AG08395 (cell line): ENCODE results near the gene KIRREL2.

Experiments
- DNase-seq: peaks from one replicate; pipeline ENCODE4 v3.0.0; 2012; ENCODE audit warnings: mixed read lengths, low spot score

The KIRREL2 gene

DNA sequence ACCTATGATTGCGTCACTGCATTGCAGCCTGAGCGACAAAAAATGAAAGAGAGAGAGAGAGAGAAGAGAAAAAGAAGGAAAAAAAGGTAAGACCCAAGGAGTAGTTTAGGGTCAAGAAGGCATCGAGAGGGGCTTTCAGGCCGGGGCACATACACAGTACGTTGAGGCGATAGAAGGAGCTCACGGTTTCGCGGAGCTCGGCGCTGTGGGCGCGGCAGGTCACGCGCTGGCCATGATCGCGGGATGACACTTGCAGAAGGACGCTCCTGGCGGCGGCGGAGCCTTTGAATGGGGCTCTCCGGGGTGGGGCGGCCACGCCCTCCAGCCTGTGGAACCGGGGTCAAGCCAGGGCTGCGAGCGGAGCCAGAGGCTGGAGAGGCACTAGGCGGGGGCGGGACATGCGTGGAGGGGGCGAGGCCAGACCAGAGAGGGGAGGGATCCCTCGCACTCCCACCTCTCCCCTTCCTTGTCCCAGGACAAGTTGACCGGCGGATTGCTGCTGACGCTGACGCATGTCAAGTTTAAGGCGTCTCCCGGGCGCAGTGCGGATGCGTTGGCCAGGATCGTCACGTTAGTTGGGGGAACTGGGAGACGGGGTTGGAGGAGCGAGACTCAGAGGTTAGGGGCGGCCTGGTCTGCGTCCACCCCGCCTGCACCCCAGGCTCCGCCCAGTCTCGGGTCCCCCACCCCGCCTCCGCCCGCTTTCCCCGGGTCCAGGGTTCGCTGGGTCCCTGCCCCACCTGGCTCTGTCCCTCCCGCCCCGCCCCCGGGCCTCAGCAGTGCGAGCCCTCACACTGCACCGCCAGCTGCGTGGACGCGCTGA lies 11.3 kb upstream of the KIRREL2 start:
- DNase-seq: peak; percentile 17

DNA sequence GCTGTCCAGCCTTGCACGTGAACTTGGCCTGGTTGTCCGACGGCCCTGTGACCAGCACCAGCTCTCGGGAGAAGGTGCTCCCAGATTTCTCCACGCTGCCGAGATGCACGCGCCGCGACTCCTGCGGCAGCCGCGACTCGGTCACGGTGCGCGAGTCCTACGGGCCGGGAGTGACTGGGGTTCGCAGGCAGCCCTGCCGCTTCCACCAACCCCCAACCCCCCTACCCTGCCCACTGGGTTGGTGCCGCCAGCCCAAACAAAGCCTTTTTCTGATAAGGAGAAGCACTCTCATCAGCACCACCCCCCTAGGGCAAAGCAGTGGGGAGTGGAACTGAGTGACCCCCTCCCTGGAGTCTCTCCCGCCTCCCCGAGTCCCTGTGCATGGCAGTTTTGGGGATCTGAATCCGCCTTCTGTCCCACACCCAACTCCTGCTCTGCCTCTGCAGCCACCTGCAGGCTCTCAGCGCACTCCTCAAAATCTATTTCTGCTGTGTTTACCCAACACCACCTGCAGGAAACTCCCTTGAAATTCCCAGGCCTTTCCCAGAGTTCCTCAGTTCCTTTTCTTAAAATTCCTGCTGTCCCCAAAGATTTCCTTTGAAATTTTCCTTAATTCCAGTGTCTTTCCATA lies 10.6 kb upstream of the KIRREL2 start:
- no peak for DNase-seq

DNA sequence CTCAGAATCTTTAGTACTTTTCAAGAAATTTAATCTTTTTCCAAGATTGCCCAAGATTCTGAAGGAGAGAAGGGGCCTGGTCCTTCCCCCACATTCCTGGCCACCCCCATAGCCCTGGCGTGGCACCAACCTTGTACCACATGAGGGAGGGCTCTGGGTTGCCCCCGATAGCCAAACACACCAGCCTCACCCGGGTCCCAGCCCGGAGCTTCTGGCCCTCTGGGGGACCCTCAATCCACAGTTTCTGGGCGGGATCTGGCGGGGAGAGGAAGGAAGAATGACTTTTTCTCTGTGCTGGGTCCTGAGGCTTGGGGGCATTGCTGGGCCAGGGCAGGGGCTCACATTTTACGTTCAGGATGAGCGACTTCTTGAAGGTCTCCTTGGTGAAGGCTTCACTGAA lies 8.8 kb upstream of the KIRREL2 start:
- DNase-seq: no peak

DNA sequence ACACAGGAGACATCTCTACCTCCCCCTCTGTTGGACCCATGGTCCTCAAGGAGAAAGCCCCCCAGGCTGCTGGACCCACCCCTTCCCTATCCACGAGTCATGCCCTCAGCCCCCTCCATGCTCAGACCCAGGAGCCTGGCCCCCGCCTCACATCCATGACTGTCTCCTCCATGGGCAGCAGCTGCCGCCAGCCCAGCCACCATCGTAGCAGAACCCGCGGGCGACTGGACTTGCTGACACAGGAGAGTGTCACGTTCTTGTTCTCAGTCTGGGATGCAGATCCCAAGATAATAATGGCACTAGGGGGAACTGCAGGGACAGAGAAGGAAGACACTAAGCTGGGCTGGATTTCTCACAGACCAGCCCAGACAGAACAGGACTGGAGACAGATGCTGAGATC lies 8.2 kb upstream of the KIRREL2 start:
- DNase-seq: no peak

DNA sequence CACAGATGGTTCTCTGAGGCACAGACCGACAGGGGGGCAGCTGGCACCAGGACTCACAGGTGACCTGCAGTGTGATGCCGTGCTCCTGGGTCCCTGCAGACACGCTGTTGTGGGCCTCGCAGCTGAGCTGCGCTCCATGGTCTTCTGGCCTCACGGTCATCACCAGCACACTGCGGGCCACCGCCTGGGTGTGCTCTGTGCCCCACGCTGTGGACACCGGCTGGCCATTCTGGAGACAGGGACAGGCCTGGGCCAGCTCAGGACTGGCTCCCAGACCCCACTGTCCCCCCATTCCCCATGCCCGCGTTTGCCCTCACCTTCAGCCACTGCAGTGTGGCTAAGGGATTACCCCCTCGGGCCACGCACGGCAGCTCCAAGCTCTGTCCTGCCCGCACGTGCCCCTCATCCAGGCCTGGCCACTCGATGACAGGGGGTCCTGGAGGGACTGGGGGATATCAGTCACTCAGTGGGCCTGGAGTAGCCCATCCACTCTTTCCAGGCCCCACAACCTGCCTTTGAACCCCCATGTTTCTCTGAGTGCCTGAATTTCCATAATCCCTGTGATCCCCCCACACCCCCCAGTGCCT lies 7.7 kb upstream of the KIRREL2 start:
- DNase-seq: no peak

DNA sequence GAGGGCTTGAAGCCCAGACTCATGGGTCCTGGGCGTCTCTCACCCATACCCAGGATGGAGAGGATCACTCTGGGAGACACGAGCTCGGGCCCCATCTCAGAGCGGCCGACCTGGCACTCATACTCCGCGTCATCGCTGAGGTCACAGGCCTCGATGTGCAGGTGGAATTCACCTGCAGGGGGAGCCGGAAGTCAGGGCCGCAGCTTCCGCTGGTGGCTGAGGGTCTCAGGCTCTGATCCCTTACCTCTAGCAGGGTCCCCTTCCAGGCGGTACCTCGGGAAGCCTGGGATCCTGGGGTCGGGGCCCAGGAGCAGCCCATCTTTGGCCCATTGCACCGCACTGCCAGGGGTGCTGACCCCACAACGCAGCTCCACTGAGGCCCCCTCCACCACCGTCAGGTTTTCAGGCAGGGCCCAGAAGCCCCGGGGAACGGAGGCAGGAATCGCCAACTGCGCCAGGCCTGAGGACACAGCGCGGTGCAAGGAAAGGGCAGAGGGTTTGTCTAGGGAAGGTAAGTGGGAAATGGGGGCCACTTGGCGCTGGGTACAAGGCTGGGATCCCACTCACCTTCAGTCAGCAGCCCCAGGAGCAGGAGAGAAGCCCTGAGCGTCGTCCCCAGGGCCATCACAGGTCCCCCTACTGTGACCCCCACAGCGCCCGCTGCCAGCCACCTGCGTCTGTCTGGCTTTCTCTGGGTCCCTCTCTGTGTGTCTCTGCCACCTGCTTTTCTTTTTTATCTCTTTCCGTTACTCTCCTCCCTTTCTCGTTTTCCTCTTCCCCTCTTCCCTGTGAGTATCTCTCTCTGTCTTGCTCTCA lies 5.3 kb upstream of the KIRREL2 start:
- DNase-seq: no peak

DNA sequence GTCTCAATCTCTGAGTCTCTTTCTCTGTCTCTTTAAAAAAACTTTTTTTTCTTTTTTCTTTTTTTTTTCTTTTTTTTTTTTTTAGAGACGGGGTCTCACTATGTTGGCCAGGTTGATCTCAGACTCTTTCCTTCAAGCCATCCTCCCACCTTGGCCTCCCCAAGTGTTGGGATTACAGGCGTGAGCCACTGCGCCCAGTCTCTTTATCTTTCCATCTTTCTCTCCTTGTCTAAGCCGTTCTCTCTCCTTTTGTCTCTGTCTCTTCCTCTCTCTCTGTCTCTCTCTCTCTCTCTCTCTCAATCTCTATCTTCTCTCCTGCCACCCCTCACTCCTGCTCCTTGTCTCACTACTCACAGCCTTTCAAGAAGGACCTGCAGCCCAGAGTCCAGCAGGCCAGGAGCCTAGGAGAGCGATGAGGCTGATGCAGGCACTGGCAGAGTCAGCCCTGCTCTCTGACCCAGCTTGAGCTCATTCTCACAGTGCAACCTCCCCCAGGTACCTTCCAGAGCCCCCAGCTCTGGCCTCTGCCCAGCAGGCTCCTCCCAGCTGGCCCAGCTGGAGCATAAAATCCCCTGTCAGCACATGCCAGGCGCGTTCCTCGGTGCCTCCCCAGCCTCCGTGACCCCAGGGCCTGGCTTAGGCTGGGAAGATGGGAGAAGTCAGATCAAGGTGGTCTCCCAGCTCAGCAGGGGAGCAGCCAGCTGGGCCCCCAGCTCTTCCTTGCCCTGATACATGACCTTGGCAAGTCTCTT lies 4.5 kb upstream of the KIRREL2 start, which contains the start of gene NPHS1:
Gene NPHS1 (minus strand): TSS at position 476 of the 752 bp plus-strand sequence. CDS start 667 bp downstream, outside the sequence.
- DNase-seq: no peak

DNA sequence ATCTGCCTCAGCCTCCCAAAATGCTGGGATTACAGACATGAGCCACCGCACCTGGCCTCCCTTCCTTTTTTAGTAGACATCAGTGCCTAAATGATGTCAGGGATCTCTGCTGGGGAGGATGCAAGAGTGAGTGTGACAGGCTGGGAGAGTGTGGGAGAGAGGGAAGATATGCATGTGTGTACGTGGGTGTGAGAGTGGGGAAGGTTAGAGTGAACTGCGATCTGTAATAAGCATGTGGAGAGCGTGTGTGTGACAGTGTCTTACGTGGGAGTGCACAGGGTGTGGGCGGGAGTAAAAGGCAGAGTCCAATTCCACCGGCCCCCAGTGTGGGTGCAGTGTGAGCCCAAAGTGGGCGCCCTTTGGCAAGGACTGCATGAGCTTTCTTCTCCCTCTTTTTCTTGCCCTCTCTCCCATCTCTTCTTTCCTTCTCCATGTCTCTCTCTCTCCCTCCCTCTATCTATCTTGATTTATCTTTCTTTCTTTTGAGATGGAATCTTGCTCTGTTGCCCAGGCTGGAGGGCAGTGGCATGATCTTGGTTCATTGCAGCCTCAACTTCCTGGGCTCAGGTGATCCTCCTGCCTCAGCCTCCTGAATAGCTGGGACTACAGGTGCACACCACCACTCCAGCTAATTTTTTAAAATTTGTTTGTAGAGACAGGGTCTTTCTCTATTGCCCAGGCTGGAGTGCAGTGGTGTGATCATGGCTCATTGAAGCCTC lies 3.5 kb upstream of the KIRREL2 start:
- no peak for DNase-seq

DNA sequence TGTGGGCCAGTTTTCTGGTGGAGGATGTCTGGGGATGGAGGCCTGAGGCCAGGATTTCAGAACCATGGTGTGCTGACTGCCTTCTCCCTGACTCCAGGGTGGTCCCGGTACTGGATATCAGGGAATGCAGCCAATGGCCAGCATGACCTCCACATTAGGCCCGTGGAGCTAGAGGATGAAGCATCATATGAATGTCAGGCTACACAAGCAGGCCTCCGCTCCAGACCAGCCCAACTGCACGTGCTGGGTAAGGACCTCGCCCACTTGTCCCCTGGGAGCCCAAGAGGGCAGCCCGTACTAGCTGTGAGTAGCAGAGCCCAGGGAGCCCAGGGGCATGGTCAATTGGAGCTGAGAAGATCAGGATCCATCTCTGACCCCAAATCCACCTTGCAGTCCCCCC lies 1.6 kb downstream of the KIRREL2 start:
- DNase-seq: no peak

DNA sequence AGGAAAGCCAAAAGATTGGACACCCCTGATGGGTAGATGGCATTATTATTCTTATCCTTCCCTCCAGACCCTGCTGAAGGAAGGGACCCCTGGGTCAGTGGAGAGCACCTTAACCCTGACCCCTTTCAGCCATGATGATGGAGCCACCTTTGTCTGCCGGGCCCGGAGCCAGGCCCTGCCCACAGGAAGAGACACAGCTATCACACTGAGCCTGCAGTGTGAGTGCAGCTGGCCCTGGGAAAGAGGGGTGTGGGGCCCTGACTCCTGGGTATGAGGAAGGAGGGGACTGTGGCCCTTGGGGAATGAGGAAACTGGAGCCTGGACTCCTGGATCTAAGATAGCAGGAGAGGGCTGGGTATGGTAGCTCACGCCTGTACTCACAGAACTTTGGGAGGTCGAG lies 2.7 kb downstream of the KIRREL2 start:
- DNase-seq: no peak

DNA sequence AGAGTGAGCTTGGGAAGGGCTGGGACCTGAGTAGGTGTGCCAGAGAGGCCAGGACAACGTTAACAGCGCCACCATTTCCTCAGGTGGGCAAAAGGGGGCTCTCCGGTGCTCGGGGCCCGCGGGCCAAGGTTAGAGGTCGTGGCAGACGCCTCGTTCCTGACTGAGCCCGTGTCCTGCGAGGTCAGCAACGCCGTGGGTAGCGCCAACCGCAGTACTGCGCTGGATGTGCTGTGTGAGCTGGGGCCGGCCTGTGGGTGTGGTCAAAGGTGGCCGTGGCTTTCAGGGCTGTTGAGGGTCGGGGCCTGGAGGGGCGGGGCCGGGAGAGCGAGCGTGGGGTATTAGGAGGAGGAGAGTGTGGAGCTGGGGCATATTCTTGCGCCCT lies 3.7 kb downstream of the KIRREL2 start:
- no peak for DNase-seq

DNA sequence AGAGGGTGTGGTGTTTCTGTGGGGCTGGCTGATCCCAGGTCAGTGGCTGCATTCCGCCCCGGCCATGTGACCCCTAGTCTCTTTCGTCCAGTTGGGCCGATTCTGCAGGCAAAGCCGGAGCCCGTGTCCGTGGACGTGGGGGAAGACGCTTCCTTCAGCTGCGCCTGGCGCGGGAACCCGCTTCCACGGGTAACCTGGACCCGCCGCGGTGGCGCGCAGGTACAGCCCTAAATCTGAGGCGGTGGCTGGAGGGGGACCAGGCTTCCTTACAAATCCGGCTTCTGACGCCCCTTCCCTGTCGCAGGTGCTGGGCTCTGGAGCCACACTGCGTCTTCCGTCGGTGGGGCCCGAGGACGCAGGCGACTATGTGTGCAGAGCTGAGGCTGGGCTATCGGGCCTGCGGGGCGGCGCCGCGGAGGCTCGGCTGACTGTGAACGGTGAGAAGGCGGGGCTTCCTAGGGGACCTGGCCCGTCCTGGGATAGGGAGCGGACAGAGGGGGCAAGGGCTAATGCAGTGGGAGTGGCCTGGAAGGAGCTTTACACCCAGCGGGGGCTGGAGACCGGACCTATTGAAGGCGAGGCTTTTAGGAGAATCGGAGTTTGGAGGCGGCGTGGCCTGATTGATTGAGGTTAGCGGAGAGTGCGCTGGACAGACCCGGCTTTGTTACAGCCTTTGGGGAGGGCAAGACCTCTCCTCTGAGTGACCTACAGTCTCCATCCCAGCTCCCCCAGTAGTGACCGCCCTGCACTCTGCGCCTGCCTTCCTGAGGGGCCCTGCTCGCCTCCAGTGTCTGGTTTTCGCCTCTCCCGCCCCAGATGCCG lies 4.3 kb downstream of the KIRREL2 start:
- no peak for DNase-seq

DNA sequence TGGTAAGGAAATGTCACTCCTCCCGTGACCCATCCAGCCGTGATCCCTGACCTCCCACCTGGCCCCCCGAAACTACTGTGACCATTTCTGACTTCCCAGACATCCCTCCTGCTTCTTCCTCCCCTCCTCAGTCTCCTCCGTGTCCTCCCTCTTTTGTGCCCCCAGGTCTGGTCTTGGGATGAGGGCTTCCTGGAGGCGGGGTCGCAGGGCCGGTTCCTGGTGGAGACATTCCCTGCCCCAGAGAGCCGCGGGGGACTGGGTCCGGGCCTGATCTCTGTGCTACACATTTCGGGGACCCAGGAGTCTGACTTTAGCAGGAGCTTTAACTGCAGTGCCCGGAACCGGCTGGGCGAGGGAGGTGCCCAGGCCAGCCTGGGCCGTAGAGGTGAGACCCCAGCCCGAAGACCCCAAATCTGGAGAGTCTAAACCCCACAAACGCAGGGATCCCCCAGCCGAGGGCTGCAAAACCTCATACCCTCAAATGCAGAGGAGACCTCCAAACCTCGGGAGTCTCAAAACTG lies 5.0 kb downstream of the KIRREL2 start:
- DNase-seq: no peak

DNA sequence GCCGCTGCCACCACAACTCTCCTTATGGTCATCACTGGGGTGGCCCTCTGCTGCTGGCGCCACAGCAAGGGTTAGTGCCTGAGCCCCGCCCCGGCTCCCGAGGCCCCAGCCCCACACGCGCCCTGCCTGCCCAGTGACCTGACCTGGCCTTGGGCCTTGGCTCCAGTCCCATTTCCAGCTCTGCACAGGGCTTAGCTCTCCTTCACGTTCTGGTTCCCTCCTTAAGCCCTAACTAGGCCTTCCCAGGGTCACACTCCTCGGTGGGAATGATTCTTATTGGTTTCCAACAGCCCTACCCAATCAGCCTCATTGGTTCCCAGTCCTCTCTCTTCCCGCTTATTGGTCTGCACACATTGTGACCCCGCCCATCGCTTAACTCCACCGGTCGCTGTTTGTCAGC lies 5.8 kb downstream of the KIRREL2 start:
- no peak for DNase-seq

DNA sequence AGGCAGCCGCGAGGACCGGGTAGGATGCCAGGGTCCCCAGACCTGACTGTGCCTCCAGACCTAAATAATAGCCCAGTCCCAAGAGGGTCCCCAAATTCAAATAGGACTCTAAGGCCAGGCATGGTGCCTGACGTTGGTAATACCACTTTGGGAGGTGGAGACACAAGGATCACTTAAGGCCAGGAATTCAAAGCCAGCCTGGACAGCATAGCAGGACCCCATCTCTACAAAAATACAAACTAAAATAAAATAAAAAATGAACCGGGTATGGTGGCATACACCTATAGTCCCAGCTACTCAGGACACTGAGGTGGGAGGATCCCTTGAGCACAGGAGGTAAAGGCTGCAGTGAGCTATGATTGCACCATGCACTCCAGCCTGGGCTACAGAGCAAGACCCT lies 6.3 kb downstream of the KIRREL2 start:
- no peak for DNase-seq

DNA sequence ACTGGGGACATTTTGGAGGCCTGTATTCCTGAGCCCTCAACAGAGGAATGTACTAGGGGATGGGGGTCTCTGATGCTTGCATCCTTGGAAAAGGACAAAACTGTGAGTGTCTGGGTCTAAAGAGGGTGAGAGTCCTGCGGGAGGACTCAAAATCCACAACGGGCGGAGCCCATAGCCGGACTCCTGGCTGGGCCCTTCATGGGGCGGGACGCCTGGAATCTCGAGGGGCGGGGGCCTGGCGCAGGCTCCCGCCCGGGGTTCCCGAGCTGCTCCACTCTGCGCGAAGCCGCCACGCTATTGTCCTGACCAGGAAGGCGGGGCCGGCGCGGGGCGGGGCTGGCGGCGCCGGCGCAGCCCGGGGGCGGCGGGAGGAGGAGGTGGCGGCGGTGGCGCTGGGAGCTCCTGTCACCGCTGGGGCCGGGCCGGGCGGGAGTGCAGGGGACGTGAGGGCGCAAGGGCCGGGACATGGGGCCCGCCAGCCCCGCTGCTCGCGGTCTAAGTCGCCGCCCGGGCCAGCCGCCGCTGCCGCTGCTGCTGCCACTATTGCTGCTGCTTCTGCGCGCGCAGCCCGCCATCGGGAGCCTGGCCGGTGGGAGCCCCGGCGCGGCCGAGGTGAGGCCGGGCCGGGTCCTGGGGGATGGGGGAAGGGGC lies 11.6 kb downstream of the KIRREL2 start, which contains the start of gene APLP1:
Gene APLP1 (plus strand): TSS at position 403 of the 651 bp plus-strand sequence. CDS start 63 bp downstream, at position 466.
- peak; percentile 81 for DNase-seq

DNA sequence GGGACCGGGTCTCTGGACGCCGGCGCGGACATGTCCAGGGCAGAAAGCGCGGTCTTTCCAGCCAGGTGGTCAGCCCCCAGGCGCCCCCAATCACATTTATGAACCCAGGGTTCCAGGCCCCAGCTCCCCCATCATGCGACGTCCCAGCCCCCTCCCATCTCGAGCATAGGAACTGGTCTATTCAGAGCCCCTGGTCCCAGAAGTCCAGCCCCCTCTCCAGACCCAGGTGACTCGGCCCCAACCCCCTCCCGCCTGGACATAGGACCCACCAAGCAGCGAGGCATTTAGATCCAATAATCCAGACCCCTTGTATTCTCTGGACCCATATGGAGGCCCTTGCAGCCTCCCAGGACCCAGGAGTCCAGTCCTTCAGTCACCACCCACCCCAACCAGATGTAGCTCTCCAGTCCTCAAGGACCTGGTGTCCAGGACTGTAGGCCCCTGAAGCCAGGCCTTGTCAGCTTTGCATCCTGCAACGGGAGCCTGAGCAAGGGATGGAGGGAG lies 12.2 kb downstream of the KIRREL2 start:
- DNase-seq: no peak

DNA sequence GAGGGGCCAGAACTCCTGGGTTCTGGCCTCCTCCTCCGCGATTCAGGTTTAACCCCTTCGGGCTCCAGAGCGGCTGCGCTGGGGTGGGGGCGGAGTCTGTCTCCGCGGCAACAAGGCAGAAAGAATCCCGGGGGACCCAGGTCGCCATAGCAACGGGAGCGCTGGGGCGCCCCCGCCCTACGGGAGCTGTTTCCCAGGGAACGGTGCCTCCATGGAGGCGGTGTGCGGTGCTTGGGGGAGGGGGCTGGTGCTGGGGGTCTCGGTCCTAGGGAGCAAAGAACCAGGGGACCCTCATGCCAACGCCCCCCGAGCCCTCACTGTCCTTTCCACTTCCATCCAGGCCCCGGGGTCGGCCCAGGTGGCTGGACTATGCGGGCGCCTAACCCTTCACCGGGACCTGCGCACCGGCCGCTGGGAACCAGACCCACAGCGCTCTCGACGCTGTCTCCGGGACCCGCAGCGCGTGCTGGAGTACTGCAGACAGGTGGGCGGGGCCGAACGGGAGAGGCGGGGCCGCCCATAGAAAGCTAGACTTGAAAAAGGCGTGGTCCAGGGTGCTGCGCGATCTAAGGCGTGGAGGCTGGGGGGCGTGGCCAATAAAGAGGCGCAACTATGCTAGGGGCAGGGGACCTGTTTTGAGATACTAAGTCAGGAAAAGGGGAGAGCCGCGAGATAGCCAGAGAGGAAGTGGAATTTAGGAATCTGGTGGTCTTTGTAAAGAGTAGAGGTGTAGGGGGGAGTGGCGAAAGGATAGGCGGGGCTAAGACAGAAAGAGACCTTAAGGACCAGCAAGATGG lies 12.8 kb downstream of the KIRREL2 start:
- DNase-seq: peak; percentile 65
